PC-9 (cell line): ENCODE data around the gene TRAT1.

Experiments used
- CTCF ChIP-seq: fragments of 200-600 bp; sonication (generic); conservative IDR thresholded peaks from 2 replicates; pipeline ENCODE4 v1.6.1; 2017; ENCODE audit warnings: mixed run types, antibody characterized with exemption, mild to moderate bottlenecking, moderate library complexity
- EZH2 ChIP-seq: fragments of 200-600 bp; sonication (generic); IDR thresholded peaks from 2 replicates; pipeline ENCODE4 v1.8.0; 2017; ENCODE audit warnings: antibody characterized with exemption, low read depth

DNA sequence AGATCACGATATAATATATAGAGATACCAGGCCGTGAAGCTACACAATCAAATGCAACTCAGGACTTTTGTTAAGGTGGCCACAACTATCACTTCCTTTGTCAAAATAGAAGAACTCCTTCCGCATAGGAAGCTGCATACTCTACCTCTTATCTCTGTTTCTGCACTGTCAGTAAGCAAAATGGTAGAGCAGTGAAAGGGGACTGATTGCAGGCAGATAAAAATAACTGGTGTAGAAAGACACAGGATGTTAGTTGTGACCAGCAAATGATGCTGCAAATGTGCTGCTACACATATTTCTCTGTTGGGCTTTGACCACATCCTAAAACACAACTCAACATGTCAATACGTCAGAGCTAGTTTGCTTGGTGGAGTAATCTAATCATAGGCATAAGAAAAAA lies 16.3 kb upstream of the TRAT1 start:
- TF ChIP-seq CTCF: no peak
- no peak for TF ChIP-seq EZH2
